Stimulated activated CD4-positive, alpha-beta T cell treated with anti-CD3 and anti-CD28 coated beads, Interleukin-4, amount 100 ng/mL, for 24 hours (primary cell): ENCODE measurements around the gene PIK3C2G.

Source experiments
- DNase-seq: peaks from one replicate; pipeline ENCODE4 v3.0.0-alpha.2; 2020

PIK3C2G gene

DNA sequence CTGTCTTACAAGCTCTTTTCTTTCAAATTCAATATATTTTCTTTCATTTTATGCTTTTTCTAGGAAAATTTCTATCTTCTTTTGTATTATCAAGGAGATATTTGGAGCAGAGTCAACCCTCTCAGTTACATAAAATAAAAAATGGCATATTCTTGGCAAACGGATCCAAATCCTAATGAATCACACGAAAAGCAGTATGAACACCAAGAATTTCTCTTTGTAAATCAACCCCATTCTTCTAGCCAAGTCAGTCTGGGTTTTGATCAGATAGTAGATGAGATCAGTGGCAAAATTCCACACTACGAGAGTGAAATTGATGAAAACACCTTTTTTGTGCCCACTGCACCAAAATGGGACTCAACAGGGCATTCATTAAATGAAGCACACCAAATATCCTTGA is 20.6 kb downstream of the PIK3C2G start:
- no peak for DNase-seq

DNA sequence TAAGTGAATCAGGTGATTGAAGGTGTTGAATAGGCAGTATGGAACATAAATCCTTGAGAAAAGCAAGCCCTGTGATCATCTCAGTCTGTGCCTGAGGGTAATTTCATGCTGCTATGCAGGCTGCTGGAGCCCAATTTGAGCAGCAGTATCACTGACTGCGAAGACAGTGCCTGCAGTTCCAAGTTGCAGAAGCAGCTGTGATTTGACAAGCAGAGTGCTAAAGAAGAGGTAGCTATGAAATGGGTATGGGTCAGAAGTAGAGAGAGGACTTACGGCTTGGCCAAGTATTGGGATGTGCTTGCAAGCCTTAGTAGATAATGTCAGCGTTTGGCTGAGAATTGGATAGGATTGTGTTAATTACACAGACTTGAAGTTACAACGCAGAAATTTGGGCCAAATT is 22.5 kb downstream of the PIK3C2G start:
- no peak for DNase-seq

DNA sequence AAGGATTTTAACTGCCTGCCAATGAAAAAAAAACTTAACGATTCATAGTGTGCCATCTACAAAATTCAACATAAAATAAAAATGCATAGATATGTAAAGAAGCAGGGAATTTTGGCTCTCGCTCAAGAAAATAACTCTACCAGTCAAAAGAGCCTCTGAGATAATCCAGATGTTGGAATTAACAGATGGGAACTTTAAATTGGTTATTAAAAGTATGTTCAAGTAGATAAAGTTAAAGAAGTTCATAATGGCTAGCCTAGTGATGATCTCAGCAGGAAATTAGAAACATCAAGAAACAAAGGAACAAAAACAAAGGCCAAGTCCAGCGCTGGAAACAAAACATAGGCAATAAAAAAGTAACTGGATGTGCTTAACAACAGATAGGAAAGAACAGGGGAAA is 23.1 kb downstream of the PIK3C2G start:
- DNase-seq, result no peak

DNA sequence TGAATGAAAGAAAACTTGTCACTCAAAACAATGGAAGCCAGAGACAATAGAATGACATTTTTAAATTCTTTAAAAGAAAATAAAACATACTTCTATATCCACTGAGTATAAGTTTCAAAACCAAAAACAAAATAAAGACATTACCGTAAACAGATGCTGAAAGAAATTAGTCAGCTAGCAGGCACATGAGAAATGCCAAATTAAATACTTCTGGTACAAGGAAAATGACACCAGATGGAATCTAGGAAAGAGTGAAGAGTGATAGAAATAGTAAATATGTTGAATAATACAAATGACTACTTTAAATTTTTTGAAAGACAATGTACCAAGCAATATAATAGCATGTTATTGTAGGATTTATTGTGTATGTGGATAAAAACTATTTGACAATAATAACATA is 23.8 kb downstream of the PIK3C2G start:
- DNase-seq, result no peak

DNA sequence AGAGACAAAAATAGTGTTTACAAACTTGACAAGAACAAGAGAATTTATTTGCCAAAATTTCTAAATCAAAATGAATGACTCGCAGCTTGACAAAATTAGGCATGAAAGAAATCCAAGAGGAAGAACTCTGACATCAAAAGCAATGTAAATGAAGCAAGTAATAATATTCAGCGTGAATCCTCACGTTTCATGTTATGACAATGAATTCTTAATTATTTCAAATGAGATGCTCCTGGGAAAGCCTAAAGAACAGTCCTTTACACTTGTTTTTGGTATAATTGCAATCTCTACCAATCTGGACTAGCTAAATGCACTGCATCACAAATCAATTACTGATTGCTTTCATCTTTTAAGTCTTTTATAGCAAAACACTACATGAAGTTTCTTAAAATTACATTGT is 29.1 kb downstream of the PIK3C2G start:
- DNase-seq, result no peak

DNA sequence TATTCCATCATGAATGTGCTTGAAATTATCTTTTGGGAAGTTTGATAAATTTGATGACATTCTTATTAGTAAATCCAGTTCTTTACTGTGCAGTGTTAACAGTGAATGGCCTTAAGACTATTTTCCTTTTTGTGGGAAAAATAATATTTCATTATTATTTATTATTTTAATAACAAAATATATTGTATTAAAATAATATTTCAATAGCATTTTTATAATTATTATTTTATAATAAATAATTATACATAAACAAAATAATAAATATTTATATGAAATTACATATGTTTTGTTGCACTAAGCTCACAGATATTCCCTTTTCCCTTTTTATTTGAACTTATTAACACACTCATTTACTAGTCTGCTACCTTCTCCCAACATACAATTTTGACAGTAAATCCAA is 33.6 kb downstream of the PIK3C2G start:
- DNase-seq, result no peak

DNA sequence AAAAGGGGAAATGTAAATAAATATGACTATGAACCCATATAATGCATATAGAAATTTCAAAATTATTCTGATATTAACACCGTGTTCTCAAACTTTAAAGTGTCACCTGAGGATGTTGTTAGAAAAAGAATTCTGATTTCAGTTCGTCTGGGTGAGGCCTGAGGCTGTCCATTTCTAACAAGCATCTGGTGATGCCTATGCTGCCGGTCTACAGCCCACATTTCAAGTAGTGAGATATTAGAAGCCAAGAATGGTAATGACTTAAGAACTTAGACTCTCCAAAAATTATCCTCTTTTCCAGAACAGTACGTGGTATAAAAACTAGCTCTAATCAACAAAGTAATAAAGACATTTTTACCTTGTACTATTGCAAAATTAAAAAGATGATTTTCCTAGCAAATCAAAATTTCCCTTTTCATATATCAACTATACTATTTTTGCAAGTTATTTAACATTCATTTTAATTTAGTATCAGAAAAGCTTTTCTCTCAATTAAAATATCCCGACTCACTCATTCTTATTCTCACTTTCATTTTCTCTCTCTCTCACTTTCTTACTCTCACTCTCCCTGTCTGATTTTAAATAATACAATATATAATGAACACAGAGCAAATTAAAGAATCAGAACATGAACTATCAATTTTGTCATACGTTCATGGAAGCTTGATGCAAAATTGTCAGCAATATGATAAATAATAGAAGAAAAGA is 35.0 kb downstream of the PIK3C2G start:
- no peak for DNase-seq

DNA sequence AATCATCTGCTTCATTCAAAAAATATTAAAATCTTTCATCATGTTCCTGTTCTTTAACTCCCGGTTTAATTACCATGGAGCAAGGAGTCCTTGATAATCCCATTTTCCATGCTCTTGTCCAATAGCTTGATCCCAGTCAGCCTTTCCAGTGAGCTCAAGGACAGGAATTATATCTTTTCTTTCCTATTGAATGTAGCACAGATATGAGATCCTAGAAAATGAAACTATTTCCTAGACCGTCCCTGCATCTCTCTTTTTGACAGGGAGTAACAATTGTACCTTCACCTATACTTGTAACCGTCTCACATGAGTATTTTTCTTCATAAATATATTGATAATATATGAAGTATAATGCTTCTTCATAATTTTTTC is 35.6 kb downstream of the PIK3C2G start:
- no peak for DNase-seq

DNA sequence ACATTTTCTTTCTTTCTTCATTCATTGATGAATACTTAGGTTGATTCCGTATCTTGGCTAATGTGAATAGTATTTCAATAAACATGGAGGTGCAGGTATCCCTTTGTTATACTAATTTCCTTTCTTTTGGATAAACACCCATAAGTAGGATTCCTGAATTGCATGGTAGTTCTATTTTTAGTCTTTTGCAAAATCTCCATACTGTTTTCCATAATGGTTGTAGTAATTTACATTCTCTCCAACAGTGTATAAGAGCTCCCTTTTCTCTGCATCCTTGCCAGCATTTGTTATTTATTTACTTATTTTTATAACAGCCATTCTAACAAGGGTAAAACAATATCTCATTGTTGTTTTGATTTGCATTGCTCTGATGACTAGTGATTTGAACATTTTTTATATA is 36.6 kb downstream of the PIK3C2G start:
- DNase-seq, result no peak

DNA sequence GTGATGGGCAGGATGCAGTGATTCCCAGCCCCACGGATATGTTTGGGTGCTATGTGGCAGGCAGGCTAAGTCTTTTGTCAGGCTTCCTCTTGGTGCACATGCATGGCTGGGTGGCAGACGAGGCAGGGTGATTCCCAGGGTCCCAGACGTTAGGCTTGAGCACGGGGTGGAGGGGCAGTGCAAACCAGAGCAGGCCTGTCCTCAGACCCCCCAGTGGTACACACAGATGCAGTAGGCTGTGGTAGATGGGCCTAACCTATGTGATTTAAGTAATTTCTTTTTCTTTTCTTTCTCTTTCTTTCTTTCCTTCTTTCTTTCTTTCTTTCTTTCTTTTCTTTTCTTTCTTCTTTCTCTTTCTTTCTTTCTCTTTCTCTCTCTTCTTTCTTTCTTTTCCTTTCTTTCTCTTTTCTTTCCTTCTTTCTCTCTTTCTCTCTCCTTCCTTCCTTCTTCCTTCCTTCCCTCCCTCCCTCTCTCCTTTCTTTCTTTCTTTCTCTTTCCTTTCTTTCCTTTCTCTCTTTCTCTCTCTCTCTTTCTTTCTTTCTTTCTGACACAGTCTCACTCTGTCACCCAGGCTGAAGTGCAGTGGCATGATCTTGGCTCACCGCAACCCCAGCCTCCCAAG is 41.6 kb downstream of the PIK3C2G start:
- DNase-seq, result no peak

DNA sequence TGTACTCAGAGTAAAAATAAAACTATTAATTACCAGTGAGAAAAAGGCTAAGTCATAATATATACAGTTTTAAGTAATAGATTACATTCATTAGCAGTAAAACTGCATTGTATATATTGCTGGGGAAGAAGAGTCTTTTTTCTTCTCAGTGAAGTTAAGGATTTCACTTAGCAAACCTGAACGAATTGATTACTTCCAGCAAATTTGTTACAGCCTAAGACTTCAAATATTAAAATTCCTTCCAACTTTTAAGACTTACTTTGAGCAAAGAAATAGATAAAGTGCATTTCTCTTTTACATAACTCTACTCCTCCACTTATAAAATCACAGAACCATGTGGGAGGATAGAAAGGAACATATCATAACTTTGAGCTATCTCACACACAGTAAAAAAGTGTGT is 43.3 kb downstream of the PIK3C2G start:
- DNase-seq, result no peak

DNA sequence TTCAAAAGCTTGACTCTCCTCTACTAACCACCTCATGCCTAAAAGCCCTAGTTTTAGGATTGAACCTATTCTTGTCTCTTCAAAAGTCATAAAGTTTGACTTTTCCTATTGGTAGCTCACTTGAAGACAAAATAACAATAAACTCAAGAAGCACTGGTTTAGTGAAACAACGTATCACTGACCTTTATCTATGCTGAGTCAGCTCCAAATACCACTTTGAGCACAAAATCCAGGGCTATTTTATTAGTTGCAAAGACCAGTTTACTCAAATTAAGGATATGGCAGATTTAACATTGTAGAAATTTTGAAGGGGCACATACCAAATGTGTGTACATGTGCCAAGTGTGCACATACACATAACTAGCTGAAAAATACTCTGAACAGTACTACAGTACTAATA is 45.0 kb downstream of the PIK3C2G start:
- no peak for DNase-seq

DNA sequence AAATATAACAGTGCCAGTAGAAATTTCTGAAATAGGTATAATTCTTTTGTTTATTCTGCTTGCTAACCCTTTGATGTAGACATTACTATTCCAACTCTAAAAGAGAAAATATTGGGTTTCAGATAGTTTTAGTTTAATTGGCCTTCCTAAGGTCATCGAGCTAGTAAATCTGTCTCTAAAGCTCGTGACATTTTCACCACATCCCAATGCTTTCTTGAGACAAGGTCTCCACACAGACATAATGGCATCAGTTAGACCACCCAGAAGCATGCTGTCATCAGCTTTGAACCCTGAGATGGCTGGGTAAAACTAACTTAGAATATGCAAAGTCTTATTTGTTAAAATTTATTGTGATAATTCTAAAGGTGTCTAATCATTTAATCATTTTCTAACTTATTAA is 52.0 kb downstream of the PIK3C2G start:
- no peak for DNase-seq

DNA sequence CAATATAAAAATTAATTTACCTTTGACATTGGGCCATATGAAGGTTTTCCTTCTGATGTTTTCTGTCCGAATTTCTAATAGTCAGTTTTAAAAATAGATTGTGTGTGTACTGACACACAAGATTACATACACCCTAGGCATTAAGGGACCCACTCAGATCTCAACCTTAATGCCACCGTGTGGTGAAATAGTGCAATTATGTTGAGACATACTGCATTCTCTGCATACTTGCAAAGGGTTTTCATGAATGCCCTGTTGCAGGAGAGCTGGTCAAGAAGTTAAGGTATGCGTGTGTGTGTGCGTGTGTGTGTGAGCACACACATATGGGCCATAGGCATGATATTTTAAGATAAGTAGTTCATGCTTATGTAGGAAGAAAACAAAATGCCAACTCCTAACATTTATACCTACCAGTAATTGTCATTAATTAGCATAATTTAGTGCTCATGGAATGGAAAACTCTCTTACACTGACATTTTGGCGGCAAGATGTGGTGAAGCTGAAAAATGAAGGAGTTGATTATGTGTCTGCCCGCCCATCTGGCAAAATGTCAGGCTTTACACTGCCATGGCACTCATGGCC is 58.8 kb downstream of the PIK3C2G start:
- no peak for DNase-seq

DNA sequence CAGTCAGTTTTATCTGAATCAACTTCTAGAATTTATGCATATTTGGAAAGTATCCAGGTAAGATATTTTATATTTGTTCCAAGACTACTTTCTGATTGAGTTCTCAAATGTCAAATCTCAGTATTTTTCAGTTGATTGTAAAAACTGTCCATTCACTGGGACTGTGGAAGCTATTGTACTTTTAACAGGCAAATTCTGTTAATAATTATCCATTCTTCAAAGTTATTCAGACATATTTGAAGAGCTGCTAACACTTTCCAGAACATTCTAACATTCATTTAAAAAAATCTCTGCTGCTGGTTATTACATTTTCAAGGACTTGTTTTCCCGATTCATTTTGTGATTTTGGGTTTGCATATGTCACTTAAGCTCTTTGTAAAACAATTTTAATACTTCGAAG is 59.7 kb downstream of the PIK3C2G start:
- no peak for DNase-seq

DNA sequence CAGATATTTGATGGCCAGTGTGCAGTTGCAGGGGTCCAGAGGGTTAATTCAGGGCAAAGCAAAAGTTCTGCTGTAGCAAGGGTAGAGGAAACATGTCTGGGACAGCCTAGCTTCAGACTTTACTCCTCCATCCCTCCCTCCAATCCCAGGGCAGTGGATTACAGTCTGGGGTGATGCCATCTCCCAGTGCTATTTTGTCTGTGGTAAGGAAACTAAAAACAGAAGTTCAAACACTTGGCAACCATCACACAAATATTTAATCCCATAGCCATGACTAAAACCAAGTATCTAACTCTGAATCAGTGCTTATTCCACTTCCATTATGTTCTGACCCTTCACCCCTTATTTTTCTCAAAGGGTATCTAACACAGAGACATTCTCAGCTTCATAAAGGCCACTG is 61.8 kb downstream of the PIK3C2G start:
- DNase-seq, result no peak

DNA sequence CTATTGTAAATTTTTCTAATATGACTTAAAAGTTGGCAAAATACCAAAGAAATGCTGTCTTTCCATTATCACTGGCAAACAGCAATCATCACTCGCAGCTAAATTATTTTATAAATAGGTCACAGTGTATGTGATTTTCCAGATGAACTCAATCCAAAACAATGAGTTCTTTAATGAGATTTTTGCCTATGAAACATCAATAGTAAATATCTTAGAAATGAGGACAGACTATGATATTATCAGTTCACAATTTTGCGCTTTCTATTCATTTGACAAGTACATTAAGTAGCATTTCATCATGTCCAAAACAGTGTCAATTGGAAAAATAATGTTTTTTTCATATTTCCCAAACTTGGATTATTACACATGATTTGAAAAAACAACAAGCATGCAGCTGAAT is 65.7 kb downstream of the PIK3C2G start:
- no peak for DNase-seq

DNA sequence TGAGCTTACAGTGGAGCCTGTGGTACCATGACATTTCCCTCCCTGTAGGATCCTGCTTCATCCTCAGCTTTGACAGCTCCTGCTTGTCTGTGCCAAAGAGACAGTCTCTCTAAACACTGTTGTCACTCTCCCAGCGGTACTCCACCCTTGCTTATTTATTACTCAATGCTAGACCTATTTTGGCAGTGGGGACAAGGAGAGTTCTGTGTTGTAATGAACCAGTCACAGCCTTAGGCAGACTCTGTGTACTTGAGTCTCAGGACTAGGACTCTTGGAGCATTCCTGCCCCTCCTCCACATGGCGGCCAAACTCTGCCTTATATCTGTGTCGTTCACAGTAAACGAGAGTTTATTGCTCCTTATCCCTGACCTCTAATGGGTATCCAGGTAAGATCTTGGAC is 70.9 kb downstream of the PIK3C2G start:
- DNase-seq, result no peak

DNA sequence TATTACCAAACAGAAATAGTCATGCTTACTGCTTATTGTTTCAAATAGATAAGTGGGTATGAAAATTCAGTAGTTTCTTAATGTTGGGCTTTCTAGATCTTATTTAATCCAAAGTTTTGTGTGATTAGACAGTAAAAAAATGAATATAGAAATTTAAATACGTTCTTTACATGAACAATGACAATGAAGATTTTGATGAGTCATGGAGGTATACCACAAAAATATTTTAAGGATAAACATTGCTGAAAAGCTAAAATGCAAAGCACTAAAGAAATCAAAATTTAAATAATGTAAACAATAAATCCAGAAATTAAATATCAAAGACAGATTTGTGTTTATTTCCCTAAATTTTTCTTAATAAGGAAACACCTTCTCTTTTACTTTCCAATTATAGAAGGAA is 78.3 kb downstream of the PIK3C2G start:
- DNase-seq, result no peak

DNA sequence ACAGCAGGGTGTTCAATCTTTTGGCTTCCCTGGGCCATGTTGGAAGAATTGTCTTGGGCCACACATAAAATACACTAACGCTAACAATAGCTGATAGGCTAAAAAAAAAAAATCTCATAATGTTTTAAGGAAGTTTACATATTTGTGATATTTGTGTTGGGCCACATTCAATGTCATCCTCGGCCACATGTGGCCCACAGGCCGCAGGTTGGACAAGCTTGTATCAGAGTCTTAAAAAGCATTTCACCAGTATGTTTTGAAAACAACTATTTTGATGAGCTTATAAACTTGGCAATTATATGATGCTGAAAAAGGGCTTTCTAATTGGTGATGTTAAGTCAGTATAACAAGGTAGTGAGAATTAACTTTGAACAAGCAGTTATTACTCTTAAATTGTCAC is 78.9 kb downstream of the PIK3C2G start:
- no peak for DNase-seq

DNA sequence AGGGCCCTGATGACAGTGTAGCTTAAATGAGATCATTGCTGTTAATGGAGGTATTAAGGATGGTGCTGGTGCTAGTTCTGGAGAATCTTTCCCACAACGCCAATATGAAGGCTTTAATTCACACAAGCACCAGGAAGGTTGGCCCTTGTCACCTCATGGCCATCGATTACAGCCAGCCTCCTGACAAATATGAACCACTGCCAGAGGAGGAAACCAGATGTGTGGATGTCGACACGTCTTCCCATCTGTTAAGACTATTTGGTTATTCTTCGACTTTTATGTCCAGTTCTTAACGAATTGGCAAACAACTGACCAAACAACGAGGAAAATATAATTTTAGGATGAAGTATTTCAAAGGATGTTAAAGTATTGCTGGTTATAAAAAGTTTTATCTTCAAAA is 79.5 kb downstream of the PIK3C2G start:
- no peak for DNase-seq

DNA sequence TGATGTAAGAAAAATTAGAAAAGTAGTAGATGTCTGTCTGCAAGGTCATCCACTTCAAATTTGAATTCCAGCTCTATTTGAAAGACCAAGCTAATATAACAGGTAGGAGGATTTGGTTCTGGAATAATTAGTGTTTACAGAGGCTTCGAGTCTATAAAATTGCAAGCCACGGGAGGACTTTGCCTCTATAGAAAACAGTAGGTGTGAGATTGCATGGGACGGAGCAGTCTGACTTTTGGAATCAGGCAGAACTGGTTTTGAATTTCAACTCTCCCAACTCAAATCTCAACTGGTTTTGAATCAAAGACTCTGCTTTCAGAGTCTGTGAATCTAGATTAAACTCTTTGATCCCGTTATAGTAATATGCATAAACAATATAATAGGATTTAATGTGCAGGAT is 82.4 kb downstream of the PIK3C2G start:
- no peak for DNase-seq

DNA sequence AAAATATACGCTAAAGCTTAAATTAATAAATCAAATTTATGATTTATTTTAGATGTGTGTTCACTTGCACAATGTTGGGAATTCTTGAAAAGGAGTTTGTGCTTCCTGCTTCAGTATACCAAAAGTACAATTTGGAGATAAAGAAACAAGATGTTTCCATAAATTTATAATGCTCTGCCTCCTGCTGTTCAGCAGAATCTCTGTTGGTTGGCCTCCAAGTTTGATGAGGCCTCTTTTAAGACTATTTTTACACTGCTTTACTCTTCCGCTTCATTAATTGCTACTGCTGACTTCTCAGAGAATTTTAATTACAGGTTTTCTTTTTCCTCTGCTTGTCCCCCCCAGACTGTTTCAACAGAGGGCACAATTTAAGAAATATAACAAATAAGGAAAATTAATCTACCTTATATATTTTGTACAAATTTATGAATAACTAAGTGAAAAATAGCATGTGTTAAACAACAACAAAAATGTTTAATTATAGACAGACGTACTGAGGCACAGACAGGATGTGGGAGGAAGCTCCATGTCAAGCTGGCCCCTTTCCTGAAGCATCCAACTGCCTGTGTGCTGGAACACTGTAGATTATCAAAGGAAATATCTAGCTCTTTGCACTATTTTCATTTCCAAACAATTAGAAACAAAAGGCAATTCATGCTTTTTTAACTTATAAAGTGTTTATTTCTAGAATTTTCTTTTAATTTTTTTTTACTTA is 83.9 kb downstream of the PIK3C2G start:
- DNase-seq, result no peak

DNA sequence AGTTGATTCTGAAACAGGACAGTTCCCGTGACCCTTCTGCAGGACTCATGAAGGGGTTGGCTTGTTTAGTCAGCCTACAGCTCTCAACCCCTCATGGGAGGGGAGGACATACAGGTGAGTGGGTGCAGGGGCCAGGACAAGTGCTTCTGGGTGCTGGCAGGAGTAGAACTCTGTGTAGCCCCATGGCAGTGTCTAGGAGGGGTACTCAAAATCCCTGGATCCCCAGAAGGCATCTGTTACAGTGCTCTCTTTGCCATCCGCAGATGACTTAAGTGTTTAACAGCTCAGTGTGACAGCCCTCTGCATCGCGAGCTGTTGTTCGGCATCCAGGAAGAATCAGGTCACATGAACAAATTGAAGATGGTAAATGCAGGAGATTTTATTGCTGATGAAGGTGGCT is 91.0 kb downstream of the PIK3C2G start:
- no peak for DNase-seq
